GM19025 (cell line): ENCODE results near the gene PLEKHN1.
"Not testable (repeated sequence)": the region's sequence is repeated elsewhere in the genome, so short reads cannot be mapped to it uniquely, and the experiment has no call there.

Experiments used
- ATAC-seq: cut with Tn5 transposase; IDR thresholded peaks from one replicate; pipeline ENCODE4 v1.9.1; 2021; ENCODE audit warnings: mild to moderate bottlenecking, low read depth, moderate library complexity; ENCODE audit not compliant: unreplicated experiment

PLEKHN1 gene

DNA sequence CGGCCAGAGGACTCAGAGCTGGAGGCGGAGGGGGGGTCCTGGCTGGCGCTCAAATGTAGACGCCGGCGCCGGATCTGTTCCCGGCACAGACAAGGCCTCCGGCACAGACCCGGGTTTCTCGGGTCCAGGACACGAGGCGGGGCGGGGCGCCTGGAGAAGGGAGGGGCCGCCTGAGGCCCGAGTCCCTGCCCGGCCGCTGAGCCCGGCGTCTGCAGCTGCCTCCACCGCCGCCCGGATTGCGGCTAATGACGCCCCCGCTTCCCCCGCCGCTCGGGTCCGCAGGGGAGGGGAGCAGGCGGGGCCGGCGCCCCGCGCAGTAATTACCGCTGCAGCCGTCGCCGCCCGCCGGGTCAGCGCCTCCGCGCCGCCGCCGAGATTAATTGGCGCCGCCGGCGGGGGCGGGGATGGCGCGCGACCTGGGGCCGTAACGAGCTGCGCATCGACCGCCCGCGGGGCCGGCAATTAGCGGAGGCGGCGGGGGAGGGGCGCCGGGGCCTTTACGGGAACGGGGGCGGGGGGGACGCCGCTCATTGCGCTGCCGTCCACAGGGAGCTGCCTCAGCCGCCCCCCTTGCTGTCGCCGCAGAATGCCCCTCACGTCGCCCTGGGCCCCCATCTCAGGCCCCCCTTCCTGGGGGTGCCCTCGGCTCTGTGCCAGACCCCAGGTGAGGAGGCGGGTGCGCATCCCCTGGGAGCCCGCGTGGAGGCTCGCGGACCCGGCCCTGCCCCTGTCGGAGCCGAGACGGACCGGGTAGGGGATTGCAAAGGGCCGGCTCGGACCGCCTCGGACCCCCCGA is 24.5 kb upstream of the PLEKHN1 start:
- no peak for ATAC-seq

DNA sequence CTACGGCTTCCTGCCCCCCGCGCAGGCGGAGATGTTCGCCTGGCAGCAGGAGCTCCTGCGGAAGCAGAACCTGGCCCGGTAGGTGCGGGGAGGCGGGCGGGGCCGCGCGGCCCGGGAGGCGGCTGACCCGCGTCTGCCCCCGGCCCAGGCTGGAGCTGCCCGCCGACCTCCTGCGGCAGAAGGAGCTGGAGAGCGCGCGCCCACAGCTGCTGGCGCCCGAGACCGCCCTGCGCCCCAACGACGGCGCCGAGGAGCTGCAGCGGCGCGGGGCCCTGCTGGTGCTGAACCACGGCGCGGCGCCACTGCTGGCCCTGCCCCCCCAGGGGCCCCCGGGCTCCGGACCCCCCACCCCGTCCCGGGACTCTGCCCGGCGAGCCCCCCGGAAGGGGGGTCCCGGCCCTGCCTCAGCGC is 23.9 kb upstream of the PLEKHN1 start:
- no peak for ATAC-seq

DNA sequence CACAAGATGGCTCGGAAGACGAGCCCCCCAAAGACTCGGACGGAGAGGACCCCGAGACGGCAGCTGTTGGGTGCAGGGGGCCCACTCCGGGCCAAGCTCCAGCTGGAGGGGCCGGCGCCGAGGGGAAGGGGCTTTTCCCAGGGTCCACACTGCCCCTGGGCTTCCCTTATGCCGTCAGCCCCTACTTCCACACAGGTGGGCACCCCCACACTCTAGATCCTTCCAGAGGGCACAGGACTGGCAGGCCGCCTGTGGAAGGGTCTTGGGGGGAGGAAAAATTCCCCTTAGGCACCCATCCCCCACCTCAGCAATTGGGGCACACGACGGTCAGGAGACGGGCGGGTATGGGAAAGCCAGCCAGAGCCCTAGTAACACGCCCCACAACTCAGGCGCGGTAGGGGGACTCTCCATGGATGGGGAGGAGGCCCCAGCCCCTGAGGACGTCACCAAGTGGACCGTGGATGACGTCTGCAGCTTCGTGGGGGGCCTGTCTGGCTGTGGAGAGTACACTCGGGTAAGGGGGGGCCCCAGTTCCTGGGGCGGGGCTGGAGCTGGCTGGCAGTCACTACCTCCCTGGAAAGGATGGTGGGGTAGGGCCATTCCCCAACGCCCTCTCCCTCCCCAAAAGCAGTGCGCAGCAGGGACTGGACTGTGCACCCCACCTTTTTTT is 23.3 kb upstream of the PLEKHN1 start:
- ATAC-seq = no peak

DNA sequence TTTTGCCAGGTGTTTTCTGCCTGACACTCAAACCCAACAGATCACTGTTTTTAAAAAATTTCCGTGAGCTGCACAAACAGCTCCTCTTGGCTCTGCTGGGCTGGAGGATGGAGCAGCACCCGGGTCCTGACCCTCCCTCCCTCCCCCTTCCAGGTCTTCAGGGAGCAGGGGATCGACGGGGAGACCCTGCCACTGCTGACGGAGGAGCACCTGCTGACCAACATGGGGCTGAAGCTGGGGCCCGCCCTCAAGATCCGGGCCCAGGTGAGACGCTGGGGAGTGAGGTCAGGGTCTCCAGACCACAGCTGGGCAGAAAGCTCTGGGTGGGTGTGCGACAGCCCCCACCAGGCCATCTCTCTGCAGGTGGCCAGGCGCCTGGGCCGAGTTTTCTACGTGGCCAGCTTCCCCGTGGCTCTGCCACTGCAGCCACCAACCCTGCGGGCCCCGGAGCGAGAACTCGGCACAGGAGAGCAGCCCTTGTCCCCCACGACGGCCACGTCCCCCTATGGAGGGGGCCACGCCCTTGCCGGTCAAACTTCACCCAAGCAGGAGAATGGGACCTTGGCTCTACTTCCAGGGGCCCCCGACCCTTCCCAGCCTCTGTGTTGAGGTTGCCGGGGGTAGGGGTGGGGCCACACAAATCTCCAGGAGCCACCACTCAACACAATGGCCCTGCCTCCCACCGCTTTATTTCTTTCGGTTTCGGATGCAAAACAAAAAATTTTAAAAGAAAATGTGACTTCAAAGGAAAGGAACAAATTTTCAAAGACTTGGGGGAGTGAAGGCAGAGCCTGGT is 22.5 kb upstream of the PLEKHN1 start:
- no peak for ATAC-seq

DNA sequence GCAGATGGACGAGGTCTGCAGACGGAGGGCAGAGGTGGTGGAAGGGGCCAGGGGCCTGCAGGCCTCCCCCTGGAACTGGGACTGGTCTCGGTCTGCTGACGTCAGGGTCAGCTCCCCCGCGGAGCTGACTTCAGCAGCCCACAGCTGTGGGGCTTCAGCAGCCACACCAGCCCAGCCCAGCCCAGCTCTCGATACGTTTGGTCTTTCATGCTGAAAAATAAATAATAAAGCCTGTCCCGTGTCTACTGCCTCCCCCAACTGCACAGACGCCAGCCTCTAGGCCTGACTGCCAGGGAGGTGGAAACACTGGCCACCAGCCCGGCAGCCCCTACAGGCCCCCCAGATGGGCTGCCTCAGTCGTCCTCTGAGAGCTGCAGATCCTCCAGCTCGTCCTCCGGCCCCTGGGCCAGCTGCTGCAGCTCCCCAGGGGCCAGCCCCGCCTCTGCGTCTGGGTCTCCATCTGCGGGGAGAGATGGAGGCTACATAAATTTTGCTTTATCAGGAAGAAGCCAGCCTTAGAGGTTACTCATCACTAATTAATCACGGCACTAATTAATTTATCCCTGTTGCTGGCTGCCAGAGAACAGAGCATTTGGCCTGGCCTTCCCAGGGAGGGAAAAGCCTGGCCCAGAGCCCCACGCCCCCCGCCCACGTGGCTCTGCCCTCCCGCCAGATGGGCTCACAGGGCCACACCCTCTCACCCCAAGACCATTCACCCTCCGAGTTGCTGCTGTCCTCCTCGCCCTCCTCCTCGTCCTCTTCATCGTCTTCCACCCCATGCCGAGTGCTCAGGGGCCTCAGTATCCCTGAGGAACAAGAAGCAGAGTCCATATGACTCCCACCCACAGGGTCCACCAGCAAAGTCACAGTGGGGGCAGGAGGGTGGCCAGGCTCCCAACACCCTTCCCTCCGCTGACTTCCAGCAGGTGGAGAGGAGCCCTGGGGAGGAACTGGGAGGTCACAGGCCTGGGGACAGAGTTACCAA is 21.6 kb upstream of the PLEKHN1 start:
- no peak for ATAC-seq

DNA sequence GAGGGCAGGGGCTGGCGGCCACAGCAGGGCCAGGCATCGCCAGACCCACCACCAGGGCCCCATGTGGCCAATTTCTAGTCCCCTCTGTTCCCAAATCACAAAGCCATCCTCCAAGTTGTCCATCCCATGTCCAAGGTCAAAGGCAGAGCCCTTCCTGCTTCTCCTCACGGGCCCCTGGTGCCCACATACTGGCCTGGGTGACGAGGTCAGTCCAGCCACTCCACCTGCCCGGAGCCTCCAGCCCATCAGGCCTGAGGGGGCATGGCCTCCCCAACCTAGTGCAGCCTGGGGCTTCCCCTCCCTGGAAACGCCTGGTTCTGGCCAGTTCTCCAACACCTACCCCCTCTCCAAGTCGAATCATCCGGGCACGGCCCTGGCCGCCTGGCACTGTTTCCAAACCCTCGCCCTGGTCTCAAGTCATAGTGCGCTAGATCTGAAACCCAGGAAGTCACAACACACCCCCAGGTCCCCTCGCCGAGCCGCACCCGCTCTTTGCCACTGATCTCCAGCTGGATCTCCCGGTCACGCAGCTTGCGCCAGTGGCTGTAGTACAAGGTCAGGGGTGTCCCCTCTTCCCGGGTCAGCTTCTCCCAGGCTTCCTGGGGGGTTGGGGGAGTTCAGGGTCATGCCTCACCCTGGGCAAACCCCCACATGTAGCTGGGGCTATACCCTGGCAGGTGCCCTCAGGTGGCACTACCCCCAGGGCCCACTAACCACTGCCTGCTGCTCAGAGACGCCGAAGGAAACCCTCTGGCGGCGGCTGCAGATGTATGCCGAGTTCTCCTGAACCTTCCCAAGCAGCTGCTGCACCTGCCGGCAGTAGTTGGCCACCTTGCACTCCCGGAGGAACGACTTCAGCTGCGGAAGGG is 20.4 kb upstream of the PLEKHN1 start:
- ATAC-seq = no peak

DNA sequence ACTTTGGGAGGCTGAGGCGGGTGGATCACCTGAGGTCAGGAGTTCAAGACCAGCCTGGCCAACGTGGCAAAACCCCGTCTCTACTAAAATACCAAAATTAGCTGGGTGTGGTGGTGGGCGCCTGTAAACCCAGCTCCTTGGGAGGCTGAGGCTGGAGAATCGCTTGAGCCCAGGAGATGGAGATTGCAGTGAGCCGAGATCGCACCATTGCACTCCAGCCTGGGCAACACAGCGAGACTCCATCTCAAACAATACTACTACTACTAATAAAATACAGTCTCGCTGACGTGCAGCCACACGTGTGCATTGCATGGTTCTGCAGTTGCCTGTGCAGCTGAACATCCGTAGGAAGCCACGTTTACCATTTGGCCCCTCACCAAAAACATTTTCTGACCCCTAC is 19.5 kb upstream of the PLEKHN1 start:
- not testable (repeated sequence) for ATAC-seq

DNA sequence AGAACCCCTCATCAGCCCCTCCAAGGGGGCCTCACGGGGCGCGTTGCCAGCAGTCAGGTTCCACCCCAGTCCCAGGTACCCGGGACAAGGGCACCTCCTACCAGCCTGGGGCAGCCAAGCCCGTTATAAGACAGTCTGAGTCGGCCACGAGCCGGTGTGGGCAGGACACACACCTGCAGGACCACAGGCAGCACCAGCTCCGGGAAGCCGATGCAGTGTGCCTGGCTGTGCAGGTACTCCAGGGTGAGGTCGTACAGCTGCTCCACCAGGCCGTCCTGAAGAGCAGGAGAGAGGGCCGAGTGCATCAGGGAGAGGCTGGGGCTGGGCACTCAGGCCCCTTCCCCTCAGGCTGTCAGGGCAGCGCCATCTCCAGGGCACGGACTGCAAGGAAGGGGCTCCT is 18.3 kb upstream of the PLEKHN1 start:
- no peak for ATAC-seq

DNA sequence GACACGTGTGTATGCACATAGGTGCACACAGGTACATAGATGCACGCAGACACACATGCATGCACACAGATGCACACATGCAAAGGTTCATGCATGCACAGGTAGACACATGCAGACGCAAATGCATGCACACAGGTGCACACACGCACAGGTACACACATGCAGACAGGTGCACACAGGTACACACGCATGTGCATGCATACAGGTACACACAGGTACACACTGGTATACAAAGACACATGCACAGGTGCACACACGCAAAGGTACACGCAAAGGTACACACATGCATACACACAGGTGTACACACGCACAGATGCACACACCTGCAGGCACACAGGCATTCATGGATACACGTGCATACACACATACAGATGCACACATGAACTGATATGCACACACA is 16.0 kb upstream of the PLEKHN1 start:
- ATAC-seq = no peak

DNA sequence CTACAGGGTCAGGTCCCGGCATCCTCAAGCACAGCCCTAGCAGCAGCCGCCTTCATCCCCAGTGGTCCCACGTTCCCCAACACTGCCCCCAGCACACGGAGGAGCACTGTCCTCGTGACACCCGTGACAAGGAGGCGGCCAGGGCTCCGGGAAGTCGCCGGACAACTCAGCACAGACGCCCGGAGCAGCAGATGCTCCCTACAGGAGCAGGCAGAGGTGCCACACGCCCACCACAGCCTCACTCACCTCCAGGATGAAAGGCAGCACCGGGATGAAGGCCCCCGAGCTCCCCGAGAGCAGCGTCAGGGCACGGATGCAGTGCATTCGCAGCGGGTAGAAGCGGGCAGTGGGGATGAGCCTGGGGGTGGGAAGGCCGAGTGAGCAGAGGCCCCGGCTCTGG is 15.4 kb upstream of the PLEKHN1 start:
- no peak for ATAC-seq

DNA sequence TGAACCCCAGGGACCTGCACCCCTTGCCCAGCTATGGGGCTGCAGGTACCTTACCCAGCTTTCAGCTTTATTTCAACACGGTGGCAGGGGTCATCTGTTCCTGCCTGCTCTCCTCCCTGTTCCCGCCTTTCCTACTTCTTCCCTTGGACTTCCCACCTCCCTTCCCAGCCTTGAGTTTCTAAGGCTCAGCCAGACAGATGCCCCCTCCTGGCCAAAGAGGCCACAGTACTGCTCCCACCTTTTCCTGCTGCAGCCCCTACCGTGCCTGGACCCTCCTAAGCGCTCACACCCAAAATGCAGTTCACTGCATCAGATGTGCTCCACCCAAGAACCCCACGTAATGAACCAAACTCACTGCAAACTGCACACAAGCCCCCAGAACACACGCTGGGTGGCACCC is 14.9 kb upstream of the PLEKHN1 start:
- ATAC-seq = no peak

DNA sequence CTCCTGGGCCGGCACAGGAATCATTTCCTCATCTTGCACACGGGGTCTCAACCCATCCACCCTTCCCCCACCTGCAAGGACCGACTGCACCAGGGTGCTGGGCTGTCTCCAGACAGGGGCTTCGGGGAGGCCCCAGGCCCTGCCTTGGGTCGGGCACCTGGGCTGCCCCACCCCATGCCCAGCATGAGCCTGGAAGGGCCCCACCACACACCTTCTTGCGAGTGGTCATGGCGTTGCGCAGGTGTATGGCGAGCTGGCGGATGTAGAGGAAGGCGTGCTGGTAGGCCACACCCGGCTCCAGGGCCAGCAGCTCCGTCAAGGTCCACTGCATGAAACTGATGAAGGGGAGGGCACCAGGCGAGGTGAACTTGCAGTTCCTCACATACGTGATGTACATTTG is 14.1 kb upstream of the PLEKHN1 start:
- ATAC-seq = no peak

DNA sequence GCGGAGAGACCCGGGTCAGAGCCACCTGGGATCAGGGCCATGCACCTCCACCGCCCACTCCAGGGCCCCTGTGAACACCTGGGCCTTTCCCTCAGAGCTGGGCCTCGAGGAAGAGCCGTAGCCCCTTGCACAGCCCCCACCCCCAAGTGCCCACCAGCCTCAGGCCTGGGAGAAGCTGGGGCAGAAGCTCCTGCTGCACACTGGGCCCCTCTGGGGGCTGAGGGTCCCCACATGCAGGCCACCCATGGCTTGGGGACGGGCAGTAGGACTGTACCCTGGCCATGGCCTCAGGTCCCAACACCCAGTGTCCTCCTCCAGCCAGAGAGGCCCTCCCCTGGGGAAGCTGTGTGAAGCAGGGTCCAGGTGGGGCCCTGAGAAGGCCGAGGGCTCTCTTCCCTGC is 13.7 kb upstream of the PLEKHN1 start:
- no peak for ATAC-seq

DNA sequence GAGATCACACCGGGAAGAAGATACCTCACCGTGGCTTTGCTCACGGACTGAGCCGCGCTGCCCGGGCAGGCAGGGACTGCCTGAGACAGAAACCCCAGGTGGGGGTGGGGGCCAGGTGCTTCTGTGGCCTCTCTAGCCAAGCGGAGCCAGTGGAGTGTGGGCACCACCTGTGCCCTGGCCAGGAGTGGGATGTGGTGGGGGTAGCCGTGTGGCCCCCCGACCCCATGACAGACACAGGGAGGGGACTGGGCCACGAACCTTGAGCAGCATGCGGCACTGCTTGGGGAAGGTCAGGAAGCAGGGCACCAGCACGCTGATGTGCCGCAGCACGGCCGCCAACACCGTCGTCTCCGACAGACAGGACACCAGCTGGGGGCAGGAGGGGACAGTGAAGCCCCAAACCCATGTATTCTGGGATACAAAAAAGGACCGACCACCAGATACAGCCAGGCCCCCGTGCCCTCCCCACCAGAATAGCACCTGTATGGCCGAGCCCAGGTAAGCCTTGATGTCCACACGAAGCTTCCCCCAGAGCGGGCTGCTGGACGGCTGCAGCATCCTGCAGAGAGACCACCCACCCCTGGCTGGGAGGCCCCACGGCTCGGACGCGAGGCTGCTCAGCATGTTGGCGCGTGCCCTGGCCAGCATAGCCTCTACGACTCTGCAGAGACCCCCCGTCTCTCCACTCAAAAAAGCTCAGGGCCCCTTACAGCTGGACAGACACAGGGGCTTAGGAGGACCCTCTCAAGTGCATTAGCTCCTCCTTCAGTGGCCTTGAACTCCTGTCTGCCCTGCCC is 12.6 kb upstream of the PLEKHN1 start:
- ATAC-seq = no peak

DNA sequence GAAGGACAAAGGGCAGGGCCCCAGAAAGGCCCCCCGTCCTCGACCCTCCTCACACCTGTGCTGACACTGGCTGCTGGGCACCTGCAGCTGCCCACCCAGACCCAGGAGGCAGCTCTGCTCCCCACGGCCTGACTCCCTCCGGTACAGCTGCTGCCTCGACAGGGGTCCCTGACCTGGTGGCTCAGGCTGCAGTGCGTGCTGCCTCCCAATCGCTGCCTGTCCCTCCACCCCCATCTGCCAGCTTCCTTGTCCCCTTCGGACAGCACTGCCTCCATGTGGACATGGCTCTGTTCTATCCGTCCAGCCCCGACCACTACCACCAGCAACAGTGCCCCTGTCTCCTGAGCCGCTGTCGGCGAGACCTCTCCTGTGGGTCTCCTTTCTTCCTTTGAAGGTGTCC is 11.4 kb upstream of the PLEKHN1 start:
- no peak for ATAC-seq

DNA sequence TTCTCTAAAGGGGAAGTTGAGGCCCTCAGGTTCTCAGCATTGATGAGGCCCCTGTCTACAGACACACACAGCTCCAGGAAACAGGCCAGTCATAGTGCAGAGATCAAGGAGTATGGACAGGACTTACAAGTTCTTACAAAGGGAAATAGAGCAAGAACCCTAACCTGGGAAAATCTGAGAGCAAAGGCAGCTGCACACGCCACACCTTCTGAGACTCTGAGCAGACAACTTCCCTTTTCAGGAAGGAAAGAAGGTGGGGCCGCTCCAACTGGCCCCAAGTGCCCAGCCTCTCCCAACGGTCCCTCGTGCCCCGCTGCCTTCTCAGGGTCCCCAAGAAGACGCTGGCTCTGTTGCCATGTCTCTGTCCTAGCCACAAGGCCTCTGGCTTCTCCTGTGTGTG is 10.8 kb upstream of the PLEKHN1 start:
- ATAC-seq = no peak

DNA sequence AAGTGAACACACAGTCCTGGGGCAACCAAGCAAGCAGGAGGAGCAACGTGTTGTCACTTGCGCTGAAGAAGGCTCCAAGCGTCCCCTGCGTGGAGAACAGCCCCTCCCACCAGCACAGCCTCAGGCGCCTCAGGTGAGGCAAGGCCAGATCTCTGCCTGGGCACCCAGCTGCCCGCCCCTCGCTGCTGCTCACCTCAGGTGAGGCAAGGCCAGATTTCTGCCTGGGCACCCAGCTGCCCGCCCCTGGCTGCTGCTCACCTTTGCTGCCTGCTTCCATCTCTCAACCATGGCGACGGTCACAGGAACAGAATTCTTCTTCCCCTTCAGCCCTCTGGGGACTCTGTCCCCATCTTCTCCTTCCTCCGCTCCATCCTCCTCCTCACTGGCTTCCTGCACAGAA is 9.6 kb upstream of the PLEKHN1 start:
- ATAC-seq = no peak
